Liver (tissue), 3 donors: ENCODE results near the gene GALNT10.

Source experiments
- CTCF ChIP-seq: fragments of 150-350 bp; IDR thresholded peaks from 2 replicates; pipeline ENCODE4 v1.5.1; 2017; ENCODE audit warnings: improper control_type of control experiment, low read depth, low read length; ENCODE audit not compliant: missing input control
- MAX ChIP-seq: IDR thresholded peaks from 2 replicates; pipeline ENCODE4 v1.6.1; 2016; ENCODE audit warnings: antibody characterized with exemption
- RAD21 ChIP-seq, 2 donors: IDR thresholded peaks; 2 replicates each; pipeline ENCODE4 v1.6.1; 2016; ENCODE audit warnings: antibody characterized with exemption in 2 of 2, mild to moderate bottlenecking in 2 of 2
- REST ChIP-seq: IDR thresholded peaks from 2 replicates; pipeline ENCODE4 v1.6.1; 2016; ENCODE audit warnings: antibody characterized with exemption, mild to moderate bottlenecking
- YY1 ChIP-seq: IDR thresholded peaks from 2 replicates; pipeline ENCODE4 v1.6.1; 2016; ENCODE audit warnings: antibody characterized with exemption, mild to moderate bottlenecking
- ZBTB33 ChIP-seq: IDR thresholded peaks from 2 replicates; pipeline ENCODE4 v1.6.1; 2016; ENCODE audit warnings: antibody characterized with exemption
- donor health status: healthy.
- donor health status: healthy.

- no peak for TF ChIP-seq MAX
- no peak for TF ChIP-seq CTCF
- TF ChIP-seq YY1, result no peak
- no peak for TF ChIP-seq REST
- TF ChIP-seq ZBTB33, result no peak
- no peak for TF ChIP-seq RAD21 (IDR thresholded peaks at IDR 0.05)
Measured at GRCh38 chr5:154237376-154237743, 46.8 kb downstream of the GALNT10 start.
